T-helper 1 cell (primary cell): ENCODE measurements around the gene CMBL.
A peak's percentile ranks its signal among the peaks of the same experiment; 100 is the strongest.
"Not testable (repeated sequence)": the region's sequence is repeated elsewhere in the genome, so short reads cannot be mapped to it uniquely, and the experiment has no call there.

Source experiments
- DNase-seq, 5 donors: peaks; one replicate each; pipeline ENCODE4 v3.0.0-alpha.2; 2012 to 2020
- total RNA-seq, 4 donors: gene quantifications; one replicate each; lab custom pipeline; 2026; lab: John Stamatoyannopoulos, UW

CMBL gene
- total RNA-seq = 0 to 0.27 (median 0.16) reads per million in 4 donors

GRCh38 chr5:10307206-10308148, at the start of gene CMBL:
CMBL (minus strand) TSS chr5:10307902; CDS start chr5:10290762, 17,140 bp downstream.
- DNase-seq = peak in 1 of 5 donors; percentile 17

GRCh38 chr5:10355071-10355889, 47.6 kb upstream of the CMBL start:
- peak in 1 of 5 donors; percentile 51 for DNase-seq

DNA sequence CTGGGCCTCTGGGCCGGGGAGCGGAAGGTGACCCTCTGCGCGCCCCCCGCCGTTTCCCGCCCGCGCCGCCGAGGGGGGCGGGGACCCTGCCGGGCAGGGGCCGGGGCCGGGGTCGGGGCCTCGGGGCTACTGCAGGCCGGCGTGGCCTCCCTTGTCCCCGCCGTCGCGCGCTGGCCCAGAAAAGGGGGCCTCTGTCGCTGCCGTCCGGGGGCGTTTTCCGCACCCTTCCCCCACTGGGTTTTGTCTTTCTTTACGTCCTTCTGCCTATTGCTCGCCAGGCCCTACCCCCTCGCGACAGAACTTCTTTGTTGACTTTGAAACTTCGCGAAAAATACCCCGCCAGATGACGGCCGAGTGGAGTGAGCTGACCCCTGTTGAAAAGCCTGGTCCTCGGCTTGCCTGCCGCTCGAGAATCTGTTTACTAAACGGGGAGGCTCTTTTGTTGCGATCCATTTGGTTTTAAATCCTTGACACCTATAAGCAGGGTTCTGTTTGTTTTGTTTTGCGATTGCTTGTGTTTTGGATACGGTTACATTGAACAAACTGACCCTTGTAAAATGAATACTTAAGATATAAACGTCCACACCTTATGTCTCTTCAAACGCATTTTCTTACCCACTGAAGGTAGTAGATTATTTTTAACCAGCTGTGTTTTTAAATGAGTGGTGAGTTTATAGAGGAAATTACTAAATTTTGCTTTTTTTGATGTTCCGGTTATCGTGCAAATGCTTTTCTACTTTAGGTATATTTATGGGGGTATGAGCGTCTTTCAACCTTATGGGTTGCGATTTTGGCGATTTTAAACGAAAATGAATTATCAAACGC, 46.6 kb upstream of the CMBL start:
- peak in 4 of 5 donors; percentile 16 to 44 (median 20) for DNase-seq

GRCh38 chr5:10353241-10354047, 45.7 kb upstream of the CMBL start, which contains the start of gene MARCHF6:
MARCHF6 (plus strand) TSS chr5:10353695; CDS start chr5:10353899, 204 bp downstream.
- peak; percentile 94 to 98 (median 96) for DNase-seq

DNA sequence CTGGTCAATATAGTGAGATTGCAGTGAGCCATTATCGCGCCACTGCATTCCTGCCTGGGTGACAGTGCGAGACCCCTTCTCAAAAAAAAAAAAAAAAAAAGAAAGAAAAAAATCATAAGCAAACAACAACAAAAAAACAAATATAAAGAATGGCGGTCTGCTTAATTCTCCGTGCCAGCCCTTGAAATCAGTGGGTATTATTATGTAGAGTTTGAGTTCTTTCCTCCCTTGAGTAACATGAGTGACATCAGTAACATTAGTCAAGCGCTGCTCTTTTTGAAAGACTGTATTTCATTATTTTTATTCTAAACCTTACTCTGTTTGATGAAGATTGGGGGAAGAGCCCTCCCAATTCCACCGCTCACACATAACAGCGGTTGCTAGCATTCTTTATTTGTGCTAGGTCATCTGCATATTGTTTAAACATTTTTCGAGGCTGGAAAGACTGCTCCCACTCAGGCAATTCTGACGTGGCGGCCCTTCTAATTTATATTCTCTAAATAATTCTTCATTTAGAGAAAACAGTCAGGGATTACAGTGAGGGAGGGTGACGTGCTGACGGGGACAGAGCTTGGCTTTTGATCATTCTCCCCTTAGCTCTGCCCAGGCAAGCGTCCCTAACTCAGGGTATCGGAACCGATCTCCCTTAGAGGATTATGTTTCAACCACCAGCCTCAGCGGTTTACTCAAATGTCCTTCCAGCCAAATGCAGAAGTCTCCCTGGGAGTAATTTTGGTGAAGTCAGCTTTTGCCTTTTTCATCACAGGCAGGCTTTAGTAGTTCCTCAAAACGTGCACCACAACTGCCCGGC, 44.9 kb upstream of the CMBL start:
- no peak for DNase-seq

DNA sequence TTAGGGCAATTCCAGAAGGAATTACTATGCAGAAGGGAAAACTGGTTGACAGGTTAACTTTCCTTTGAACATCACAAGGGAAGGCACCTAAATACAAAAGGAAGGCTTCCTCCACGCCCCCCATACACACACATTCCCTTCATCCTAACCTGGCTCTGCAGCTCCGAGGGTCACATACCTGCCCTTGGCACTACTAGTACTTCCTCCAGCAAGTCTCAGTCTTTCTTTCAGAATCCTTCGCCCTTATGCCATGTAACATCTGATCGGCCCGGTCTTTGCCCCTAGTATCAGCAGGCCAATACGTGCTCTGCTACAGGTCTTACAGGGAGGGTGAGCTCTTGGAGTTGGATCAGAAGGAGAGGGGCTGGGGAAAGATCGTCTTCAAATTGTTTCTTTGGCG, 44.2 kb upstream of the CMBL start:
- no peak for DNase-seq

DNA sequence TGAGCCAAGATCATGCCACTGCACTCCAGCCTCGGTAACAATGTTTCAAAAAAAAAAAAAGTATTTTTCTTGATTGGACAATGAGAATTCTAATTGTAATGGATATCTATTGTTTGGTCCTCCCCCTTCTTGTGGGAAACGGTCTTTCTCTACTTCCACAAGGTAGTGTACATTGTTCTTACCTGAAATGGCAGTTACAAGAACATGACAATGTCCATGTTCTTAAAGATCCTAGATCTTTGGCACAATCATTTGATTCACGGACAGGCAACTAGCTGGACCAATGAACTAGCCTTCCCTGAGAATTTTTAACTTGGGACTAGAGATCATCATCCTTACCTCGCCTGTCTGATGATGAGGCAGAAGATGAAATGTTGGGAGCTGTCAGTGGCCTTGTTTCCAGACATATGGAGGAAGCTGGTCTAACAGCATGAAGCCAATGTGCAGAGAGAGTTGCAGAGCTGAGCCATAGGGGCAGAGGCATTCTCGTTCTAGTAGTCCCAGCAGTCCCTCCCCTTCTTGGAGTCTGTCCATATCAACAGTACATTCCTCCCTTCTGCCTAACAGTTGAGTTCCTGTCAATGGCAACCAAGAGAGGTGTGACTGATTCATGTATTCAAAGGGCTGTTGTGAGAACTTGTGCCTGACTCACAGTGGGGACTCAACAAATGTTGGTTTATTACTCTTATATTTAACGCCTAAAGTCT, 43.6 kb upstream of the CMBL start:
- no peak for DNase-seq

DNA sequence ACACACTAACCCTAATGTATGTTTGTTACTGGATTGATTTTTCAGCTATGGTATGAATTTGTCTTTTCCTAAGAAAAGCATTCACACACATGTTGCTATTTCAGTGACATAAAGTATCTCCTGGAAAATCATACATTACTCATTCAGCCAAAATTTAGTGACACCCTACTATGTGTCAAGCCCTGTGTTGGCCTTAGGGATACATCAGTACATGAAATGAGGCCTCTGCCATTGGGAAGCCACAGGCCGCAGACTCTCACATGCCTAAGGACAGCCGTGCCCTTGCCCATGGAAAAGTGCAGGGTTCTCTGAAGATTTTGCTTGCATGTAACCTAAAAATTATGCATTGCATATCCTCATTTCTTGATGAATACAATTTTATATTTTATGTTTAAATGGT, 40.6 kb upstream of the CMBL start:
- no peak for DNase-seq

DNA sequence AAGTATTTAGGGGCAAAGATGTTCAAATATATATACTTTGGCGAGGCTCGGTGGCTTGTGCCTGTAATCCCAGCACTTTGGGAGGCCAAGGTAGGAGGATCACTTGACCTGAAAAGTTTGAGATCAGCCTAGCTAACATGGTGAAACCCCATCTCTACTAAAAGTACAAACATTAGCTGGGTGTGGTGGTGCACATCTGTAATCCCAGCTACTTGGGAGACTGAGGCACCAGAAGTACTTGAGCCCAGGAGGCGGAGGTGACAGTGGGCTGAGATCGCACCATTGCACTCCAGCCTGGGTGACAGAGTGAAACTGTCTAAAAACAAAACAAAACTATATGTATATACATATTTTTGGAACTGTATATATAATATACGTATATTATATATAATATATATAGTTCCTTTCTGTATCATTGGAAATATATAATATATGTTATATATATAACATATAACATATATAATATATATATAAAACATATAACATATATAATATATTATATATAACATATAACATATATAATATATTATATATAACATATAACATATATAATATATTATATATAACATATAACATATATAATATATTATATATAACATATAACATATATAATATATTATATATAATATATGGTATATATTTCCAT, 36.9 kb upstream of the CMBL start:
- DNase-seq = not testable (repeated sequence)

- no peak for DNase-seq
Measured at GRCh38 chr5:10343486-10343885, 35.8 kb upstream of the CMBL start.

- no peak for DNase-seq
Measured at GRCh38 chr5:10339958-10340357, 32.3 kb upstream of the CMBL start.

- no peak for DNase-seq
Measured at GRCh38 chr5:10339058-10339811, 31.5 kb upstream of the CMBL start.

- DNase-seq = no peak
Measured at GRCh38 chr5:10338686-10339057, 31.0 kb upstream of the CMBL start.

- DNase-seq = no peak
Measured at GRCh38 chr5:10337986-10338385, 30.3 kb upstream of the CMBL start.

DNA sequence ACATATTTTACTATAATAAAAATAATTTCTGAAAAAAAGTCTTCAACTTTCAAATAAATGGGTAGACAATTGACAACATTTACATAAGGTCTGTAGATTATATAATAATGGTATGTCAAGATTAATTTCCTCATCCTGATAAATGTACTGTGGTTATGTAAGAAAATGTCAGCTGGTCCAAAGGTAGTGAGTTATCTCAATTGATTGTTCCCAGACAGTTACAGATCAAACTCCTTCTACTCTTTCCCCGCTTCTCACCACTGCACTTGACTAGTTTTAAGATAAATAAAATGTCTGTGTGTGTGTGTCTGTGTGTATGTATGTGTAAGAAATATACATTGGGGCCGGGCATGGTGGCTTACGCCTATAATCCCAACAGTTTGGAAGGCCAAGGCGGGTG, 29.4 kb upstream of the CMBL start:
- no peak for DNase-seq

- DNase-seq = no peak
Measured at GRCh38 chr5:10335711-10336470, 28.2 kb upstream of the CMBL start.

- no peak for DNase-seq
Measured at GRCh38 chr5:10334831-10335230, 27.1 kb upstream of the CMBL start.
